ENCODE measurements around the gene KLHL17.
A peak's percentile ranks its signal among the peaks of the same experiment; 100 is the strongest.

Gene KLHL17

GRCh38 chr1:995665-996633 lies 35.6 kb downstream of the KLHL17 start:
- Mint-ChIP-seq H3K36me3 (ENCODE audit: low read depth) (no peaks in the 10 kb centered on the region), H3K27me3 (peaks cover 34% of the 10 kb centered on the region), H3K27ac (no peak overlapping the region), H3K4me3 (no peak overlapping the region), H3K4me1 (peaks cover 30% of the 10 kb centered on the region), H3K9me3 (no peaks in the 10 kb centered on the region)
- DNase-seq (no peak), ATAC-seq (no peak)

GRCh38 chr1:996851-997712 lies 36.7 kb downstream of the KLHL17 start:
- Mint-ChIP-seq H3K36me3 (ENCODE audit: low read depth) (no peaks in the 10 kb centered on the region), H3K9me3 (no peaks in the 10 kb centered on the region), H3K4me3 (no peak overlapping the region), H3K4me1 (peaks cover 23% of the 10 kb centered on the region), H3K27me3 (peaks cover 35% of the 10 kb centered on the region), H3K27ac (no peak overlapping the region)
- DNase-seq (no peak), ATAC-seq (no peak)

- Mint-ChIP-seq H3K36me3 (ENCODE audit: low read depth) (no peaks in the 10 kb centered on the region), H3K27me3 (peaks cover 36% of the 10 kb centered on the region), H3K27ac (no peak overlapping the region), H3K4me3 (no peak overlapping the region), H3K9me3 (no peaks in the 10 kb centered on the region), H3K4me1 (peaks cover 17% of the 10 kb centered on the region)
- ATAC-seq, result no peak
- DNase-seq, result no peak
Measured at GRCh38 chr1:997713-997992, 37.3 kb downstream of the KLHL17 start.

DNA sequence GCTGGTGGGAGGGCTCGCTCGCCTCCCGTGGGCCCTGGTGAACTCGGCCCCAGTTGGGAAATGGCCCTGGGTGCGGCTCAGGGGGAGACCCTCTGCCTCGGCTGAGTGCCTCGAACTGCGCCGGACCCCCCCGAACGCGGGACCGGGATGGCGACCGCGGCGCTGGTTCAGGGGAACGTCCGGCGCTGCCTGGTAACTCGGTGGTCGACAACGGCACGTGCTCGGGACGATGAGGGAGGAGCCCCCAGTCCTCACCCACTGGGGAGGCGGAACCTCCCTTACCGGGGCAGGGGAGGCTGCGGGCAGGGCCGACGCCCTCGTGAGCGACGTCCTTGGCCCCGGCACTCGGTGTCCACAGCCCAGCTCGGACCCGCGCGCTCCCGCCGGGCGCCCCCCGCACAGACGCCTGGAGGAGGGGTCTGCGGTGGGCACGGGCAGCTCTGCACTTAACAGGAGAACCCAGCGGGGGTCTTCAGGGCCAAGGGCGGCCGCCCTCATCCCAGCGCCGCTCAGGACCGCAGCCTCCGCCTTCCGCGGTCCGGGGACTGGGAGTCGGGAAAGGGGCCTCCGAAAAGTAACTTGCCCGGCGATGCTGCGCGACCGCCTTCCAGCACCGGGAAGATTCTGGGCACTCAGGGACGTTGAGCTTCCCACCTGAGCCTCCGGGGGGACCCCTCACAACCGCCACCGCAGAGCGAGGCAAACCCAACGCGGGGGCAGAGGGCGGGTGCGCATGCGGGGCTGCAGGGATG lies 37.8 kb downstream of the KLHL17 start:
- Mint-ChIP-seq H3K9me3 (no peaks in the 10 kb centered on the region), H3K4me3 (no peak overlapping the region), H3K27me3 (peaks cover 40% of the 10 kb centered on the region), H3K36me3 (ENCODE audit: low read depth) (no peaks in the 10 kb centered on the region), H3K27ac (no peak overlapping the region), H3K4me1 (peaks cover 13% of the 10 kb centered on the region)
- peak; percentile 6 for DNase-seq
- no peak for ATAC-seq

DNA sequence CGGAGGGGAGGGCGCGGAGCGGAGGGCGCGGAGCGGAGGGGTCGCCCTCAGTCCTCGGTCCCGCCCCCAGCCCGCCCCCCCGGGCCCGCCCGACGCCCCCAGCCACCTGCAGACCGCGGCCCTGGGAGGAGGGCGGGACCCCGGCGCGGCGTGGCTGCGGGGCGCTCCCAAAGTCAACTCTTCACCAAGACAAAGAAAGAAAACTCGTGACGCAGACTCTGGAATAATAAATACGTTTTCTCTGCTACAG lies 38.3 kb downstream of the KLHL17 start:
- Mint-ChIP-seq H3K4me3 (no peak overlapping the region), H3K9me3 (no peaks in the 10 kb centered on the region), H3K27ac (no peak overlapping the region), H3K36me3 (ENCODE audit: low read depth) (no peaks in the 10 kb centered on the region), H3K4me1 (peaks cover 13% of the 10 kb centered on the region), H3K27me3 (peaks cover 44% of the 10 kb centered on the region)
- DNase-seq, result no peak
- no peak for ATAC-seq

DNA sequence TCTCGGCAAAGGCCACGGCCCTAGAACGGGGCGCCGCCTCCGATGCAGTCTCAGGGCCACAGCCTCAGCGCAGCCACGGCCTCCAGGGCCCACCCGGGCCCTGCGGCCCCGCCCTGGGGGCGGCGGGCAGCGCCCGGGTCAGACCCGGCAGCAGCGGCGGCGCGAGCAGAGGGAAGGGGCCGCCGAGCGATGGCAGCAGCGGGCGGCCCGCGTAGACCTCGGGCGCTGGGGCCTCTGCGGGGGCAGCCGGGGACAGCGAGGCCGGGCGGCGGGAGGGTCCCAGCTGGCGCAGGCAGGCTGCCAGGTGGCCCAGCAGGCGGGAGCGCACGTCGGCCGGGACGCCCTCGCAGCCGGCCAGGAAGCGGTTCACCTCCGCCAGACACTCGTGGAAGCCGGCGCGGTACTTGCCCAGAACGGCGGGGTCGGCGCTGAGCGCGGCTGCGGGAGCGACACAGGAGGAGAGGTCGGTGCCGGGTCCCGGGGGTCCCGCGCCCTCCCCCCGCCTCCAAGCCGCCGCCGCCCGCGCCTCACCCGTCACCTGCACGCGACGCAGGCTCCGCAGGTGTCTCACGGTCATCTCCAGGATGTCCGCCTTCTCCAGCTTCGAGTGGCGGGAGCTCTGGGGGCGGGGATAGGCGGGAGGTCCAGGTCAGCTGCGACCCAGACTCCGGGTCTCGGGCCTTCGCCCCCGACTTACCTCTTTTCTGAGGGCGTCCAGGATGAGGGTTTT lies 38.8 kb downstream of the KLHL17 start:
- H3K4me1 Mint-ChIP-seq, result peaks cover 11% of the 10 kb centered on the region
- H3K4me3 Mint-ChIP-seq, result no peak overlapping the region
- no peak overlapping the region for H3K27ac Mint-ChIP-seq
- H3K36me3 Mint-ChIP-seq (ENCODE audit: low read depth), result no peaks in the 10 kb centered on the region
- no peaks in the 10 kb centered on the region for H3K9me3 Mint-ChIP-seq
- ATAC-seq, result peak; percentile 9
- DNase-seq, result no peak
- H3K27me3 Mint-ChIP-seq, result peaks cover 45% of the 10 kb centered on the region

GRCh38 chr1:999725-1000356 lies 39.5 kb downstream of the KLHL17 start, which contains the start of gene HES4:
Gene HES4, minus strand, starts transcription at chr1:1000097. Its CDS starts 124 bp downstream, at chr1:999973.
- H3K36me3 Mint-ChIP-seq (ENCODE audit: low read depth), result no peaks in the 10 kb centered on the region
- ATAC-seq, result peak; percentile 26

DNA sequence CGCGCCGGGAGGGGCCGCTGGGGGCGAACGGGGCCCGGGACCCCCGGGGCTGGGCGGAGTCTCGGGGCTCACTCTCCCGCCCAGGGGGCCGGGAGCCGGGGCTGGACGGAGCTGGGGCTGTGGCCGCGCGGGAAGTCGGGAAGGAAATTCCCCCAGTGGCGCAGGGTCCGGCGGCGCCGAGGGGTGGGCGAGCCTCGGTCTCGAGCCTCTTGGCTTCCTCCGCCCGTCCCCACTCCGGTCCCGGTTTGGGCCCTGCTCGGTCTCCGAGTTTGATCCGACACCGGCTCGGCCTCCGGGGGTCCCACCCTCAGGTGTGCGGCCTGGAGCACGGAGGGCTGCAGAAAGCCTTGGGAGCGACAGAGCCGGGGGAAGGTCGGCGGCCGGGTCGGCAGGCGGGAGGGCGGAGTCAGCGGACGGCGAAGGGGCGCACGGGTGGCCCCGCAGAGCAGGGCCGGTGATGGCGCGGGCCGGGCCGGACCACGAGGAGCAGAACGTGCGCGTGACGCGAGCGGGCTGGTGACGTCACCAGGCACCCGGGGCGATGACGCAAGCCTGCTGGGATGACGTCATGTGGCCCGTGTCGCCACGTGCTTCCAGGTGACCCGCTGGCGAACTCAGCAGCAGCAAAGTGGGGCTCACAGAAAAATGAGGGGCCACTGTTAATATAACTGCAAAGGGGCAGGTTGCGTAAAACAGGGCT lies 40.1 kb downstream of the KLHL17 start:
- H3K4me3 Mint-ChIP-seq, result peak overlapping the region; percentile 74
- H3K9me3 Mint-ChIP-seq, result no peaks in the 10 kb centered on the region
- peak; percentile 81 for DNase-seq
- peaks cover 18% of the 10 kb centered on the region for H3K4me1 Mint-ChIP-seq
- no peaks in the 10 kb centered on the region for H3K36me3 Mint-ChIP-seq (ENCODE audit: low read depth)
- H3K27me3 Mint-ChIP-seq, result peaks cover 48% of the 10 kb centered on the region
- peak overlapping the region; percentile 70 for H3K27ac Mint-ChIP-seq
- ATAC-seq, result peak; percentile 10

More at GRCh38 chr1:999725-1000356, 39.5 kb downstream of the KLHL17 start, which contains the start of gene HES4:
- H3K27me3 Mint-ChIP-seq, result peaks cover 47% of the 10 kb centered on the region
- peak; percentile 71 for DNase-seq
- no peaks in the 10 kb centered on the region for H3K9me3 Mint-ChIP-seq
- H3K4me1 Mint-ChIP-seq, result peaks cover 15% of the 10 kb centered on the region
- H3K27ac Mint-ChIP-seq, result peak within 1 kb of the TSS; percentile 70
- H3K4me3 Mint-ChIP-seq, result peak within 1 kb of the TSS; percentile 74

- H3K4me1 Mint-ChIP-seq, result peaks cover 19% of the 10 kb centered on the region
- DNase-seq (no peak), ATAC-seq (no peak)
- H3K27ac Mint-ChIP-seq, result peak overlapping the region; percentile 70
- peak overlapping the region; percentile 74 for H3K4me3 Mint-ChIP-seq
- H3K9me3 Mint-ChIP-seq, result no peaks in the 10 kb centered on the region
- H3K27me3 Mint-ChIP-seq, result peaks cover 47% of the 10 kb centered on the region
- H3K36me3 Mint-ChIP-seq (ENCODE audit: low read depth), result no peaks in the 10 kb centered on the region
Measured at GRCh38 chr1:1001057-1001783, 40.8 kb downstream of the KLHL17 start.

DNA sequence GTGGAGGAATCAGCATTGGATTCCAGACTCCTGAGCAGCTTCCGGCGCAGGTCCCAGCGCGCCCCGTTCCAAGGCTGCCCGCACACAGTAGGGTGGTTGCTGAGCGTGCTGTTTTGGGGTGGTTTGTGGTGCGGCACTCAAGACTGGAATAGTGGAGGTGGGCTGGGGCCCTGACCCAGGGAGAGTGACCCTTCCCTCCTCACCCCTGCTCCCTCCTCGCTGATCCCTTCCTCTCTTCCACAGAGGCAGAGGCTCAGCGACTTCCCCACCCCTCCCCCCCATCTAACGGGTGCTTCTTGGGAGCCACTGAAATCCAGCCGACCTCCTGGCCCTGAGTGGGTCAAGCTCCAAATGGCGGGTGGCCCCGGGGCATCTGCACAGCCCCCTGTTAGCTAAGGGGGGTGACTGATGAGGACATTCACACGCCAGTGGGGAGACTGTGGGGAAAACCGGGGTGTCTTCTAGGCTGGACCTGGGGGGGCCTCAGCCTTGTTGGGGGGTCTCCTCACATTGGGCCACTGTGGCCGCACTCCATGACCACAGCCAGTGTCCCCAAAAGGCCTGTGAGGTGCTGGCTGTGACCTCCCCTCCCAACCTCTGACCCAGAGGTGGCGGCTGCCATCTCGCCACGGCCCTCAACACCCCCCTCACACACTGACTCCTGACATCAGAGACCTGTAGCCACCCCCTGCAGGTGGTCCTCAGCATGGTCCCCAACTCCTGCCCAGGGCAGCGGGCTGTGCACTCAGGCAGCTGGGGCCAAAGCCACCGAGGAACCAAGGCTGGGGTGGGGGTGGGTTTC lies 43.4 kb downstream of the KLHL17 start:
- DNase-seq (no peak), ATAC-seq (no peak)
- H3K36me3 Mint-ChIP-seq (ENCODE audit: low read depth), result no peaks in the 10 kb centered on the region
- H3K27ac Mint-ChIP-seq, result no peak overlapping the region
- no peaks in the 10 kb centered on the region for H3K9me3 Mint-ChIP-seq
- peaks cover 15% of the 10 kb centered on the region for H3K4me1 Mint-ChIP-seq
- H3K4me3 Mint-ChIP-seq, result no peak overlapping the region
- peaks cover 49% of the 10 kb centered on the region for H3K27me3 Mint-ChIP-seq

- Mint-ChIP-seq H3K4me3 (no peak overlapping the region), H3K36me3 (ENCODE audit: low read depth) (no peaks in the 10 kb centered on the region), H3K27ac (no peak overlapping the region), H3K4me1 (peaks cover 19% of the 10 kb centered on the region), H3K9me3 (no peaks in the 10 kb centered on the region), H3K27me3 (peaks cover 52% of the 10 kb centered on the region)
- DNase-seq (no peak), ATAC-seq (no peak)
Measured at GRCh38 chr1:1004420-1004779, 44.0 kb downstream of the KLHL17 start.
